Lung (tissue), 12 donors: ENCODE results near the gene ZFYVE1. TPM values are rescaled to one million over a fixed set of nuclear protein-coding genes. Genes with fewer than 3 reads are reported as not detected.

Experiments used
- ATAC-seq: fragments of 200-7000 bp; cut with Tn5 transposase; one replicate; pipeline ENCODE4 v1.9.1; 2020; ENCODE audit warnings: moderate number of reproducible peaks; ENCODE audit not compliant: insufficient read depth, low FRiP score
- DNase-seq, 3 donors: peaks; one replicate each; pipeline ENCODE4 v3.0.0-alpha.2; 2013 to 2017
- H3K27ac ChIP-seq, 2 donors: one replicate each; pipeline ENCODE4 v1.5.1; 2013; ENCODE audit warnings: mild to moderate bottlenecking in 2 of 2, moderate library complexity in 2 of 2, control low read depth in 1 of 2, inconsistent platforms in 1 of 2, low read depth in 1 of 2, low read length in 1 of 2
- H3K27me3 ChIP-seq, 3 donors: one replicate each; pipeline ENCODE4 v1.5.1; 2013; ENCODE audit warnings: low read length in 2 of 3; ENCODE audit not compliant: control insufficient read depth in 3 of 3, insufficient read depth in 3 of 3
- H3K36me3 ChIP-seq, 4 donors: one replicate each; pipeline ENCODE4 v1.5.1; 2013; ENCODE audit warnings: low read length in 4 of 4, mild to moderate bottlenecking in 1 of 4, moderate library complexity in 1 of 4; ENCODE audit not compliant: control insufficient read depth in 4 of 4, insufficient read depth in 4 of 4
- H3K4me1 ChIP-seq, 5 donors: one replicate each; pipeline ENCODE4 v1.5.1; 2013; ENCODE audit warnings: low read length in 5 of 5, mild to moderate bottlenecking in 2 of 5, moderate library complexity in 1 of 5; ENCODE audit not compliant: control insufficient read depth in 5 of 5, insufficient read depth in 5 of 5
- H3K4me3 ChIP-seq: one replicate; pipeline ENCODE4 v1.5.1; 2013; ENCODE audit warnings: mild to moderate bottlenecking, control low read depth, moderate library complexity
- H3K9ac ChIP-seq, 2 donors: one replicate each; pipeline ENCODE4 v1.5.1; 2013; ENCODE audit warnings: low read length in 2 of 2, control low read depth in 1 of 2; ENCODE audit not compliant: insufficient read depth in 1 of 2
- H3K9me3 ChIP-seq, 4 donors: one replicate each; pipeline ENCODE4 v1.5.1; 2013; ENCODE audit warnings: low read length in 3 of 4, mild to moderate bottlenecking in 1 of 4, moderate library complexity in 1 of 4; ENCODE audit not compliant: control insufficient read depth in 4 of 4, insufficient read depth in 3 of 4
- CTCF ChIP-seq: IDR thresholded peaks from 2 replicates; pipeline ENCODE4 v1.5.1; 2012; ENCODE audit warnings: mild to moderate bottlenecking; ENCODE audit errors: control extremely low read depth, extremely low read depth
- WGBS, 2 donors: extraction: QIAGEN DNeasy Blood & Tissue Kit; methylation state at CpG; one replicate each; pipeline ENCODE4 v1.1.7; 2013; 5-methylcytosine and 5-hydroxymethylcytosine counted together
- polyA plus RNA-seq, 2 donors: library from polyadenylated mRNA; stranded (reverse); fragments of 200-250 nt; gene quantifications; one replicate each; pipeline ENCODE4 v1.2.1, GENCODE V29; 2013
- total RNA-seq, 2 donors: library from RNA; depleted of rRNA in 1 of 2; stranded (reverse); fragments of >200 nt in 1 of 2; gene quantifications; one replicate each; pipeline ENCODE4 v1.2.1, GENCODE V29; 2014 to 2021
- donor health status: control.
- donor health status: control.
- donor health status: Bipolar disorder and iron deficiency.
- donor health status: healthy.
- donor health status: DM: yes; HTN: yes; CAD: no.

Gene ZFYVE1
- total and polyA plus RNA-seq, 4 donors = 4.1 to 17.7 (median 14.2) TPM

- Histone ChIP-seq H3K4me3 (no peak overlapping the region), H3K36me3 (peaks cover 0 to 2% (median 1%) of the 10 kb centered on the region in 4 donors), H3K4me1 (no peaks in the 10 kb centered on the region), H3K9me3 (no peaks in the 10 kb centered on the region), H3K27me3 (no peaks in the 10 kb centered on the region), H3K9ac (no peak overlapping the region), H3K27ac (no peak overlapping the region)
- no peak for ATAC-seq
- WGBS, 2 donors = 89 to 98% methylated on average over 7 of the region's 7 CpGs
- TF ChIP-seq CTCF = no peak
- no peak for DNase-seq
Observed at GRCh38 chr14:72932893-72933292, 94.0 kb downstream of the ZFYVE1 start.

- Histone ChIP-seq H3K9ac (no peak overlapping the region), H3K36me3 (no peaks in the 10 kb centered on the region), H3K9me3 (no peaks in the 10 kb centered on the region), H3K27me3 (no peaks in the 10 kb centered on the region), H3K4me1 (peaks cover 0 to 7% (median 2%) of the 10 kb centered on the region in 5 donors), H3K4me3 (no peak overlapping the region), H3K27ac (no peak overlapping the region)
- WGBS, 2 donors = 93 to 95% methylated on average over 43 of the region's 43 CpGs
- no peak for DNase-seq
- ATAC-seq = no peak
- TF ChIP-seq CTCF = no peak
Observed at GRCh38 chr14:72929316-72930080, 97.4 kb downstream of the ZFYVE1 start.

- WGBS, 2 donors = 89 to 97% methylated on average over 18 to 21 of the region's 21 CpGs
- no peaks in the 10 kb centered on the region for H3K27me3 ChIP-seq
Observed at GRCh38 chr14:72928872-72929271, 98.0 kb downstream of the ZFYVE1 start.

More at GRCh38 chr14:72928872-72929271, 98.0 kb downstream of the ZFYVE1 start:
- TF ChIP-seq CTCF = no peak
- ATAC-seq = no peak
- H3K4me3 ChIP-seq = no peak overlapping the region
- H3K4me1 ChIP-seq = peaks cover 0 to 9% (median 2%) of the 10 kb centered on the region in 5 donors
- H3K27ac ChIP-seq = no peak overlapping the region
- H3K9me3 ChIP-seq = no peaks in the 10 kb centered on the region
- no peak for DNase-seq
- H3K36me3 ChIP-seq = no peaks in the 10 kb centered on the region
- H3K9ac ChIP-seq = no peak overlapping the region
